ENCODE data around the gene GAS2L1.

Gene GAS2L1

GRCh38 chr22:29341056-29341848, 34.8 kb downstream of the GAS2L1 start:
- H3K9ac ChIP-seq (ENCODE audit: low read length) = no peak overlapping the region

GRCh38 chr22:29341849-29342127, 35.3 kb downstream of the GAS2L1 start:
- Histone ChIP-seq H4K20me1 (ENCODE audit: low read depth, low read length) (no peaks in the 10 kb centered on the region), H3K27ac (ENCODE audit: low read depth, low read length) (no peak overlapping the region), H3K79me2 (ENCODE audit: insufficient read depth, low read length) (no peaks in the 10 kb centered on the region), H3K9me2 (replicated peaks; ENCODE audit: insufficient read depth, low read length) (no peaks in the 10 kb centered on the region), H3K4me2 (ENCODE audit: low read depth, low read length, poor library complexity, severe bottlenecking) (no peak overlapping the region), H3K4me3 (ENCODE audit: insufficient read depth, low read length, poor library complexity, severe bottlenecking) (no peak overlapping the region), H3K9ac (ENCODE audit: low read length) (no peak overlapping the region), H2AFZ (ENCODE audit: low read depth, low read length, severe bottlenecking) (no peak overlapping the region), H3K27me3 (ENCODE audit: low read length) (no peaks in the 10 kb centered on the region), H3K9me3 (ENCODE audit: insufficient read depth, low read length) (no peaks in the 10 kb centered on the region), H3K36me3 (ENCODE audit: low read length) (no peaks in the 10 kb centered on the region), H3F3A (ENCODE audit: insufficient read depth) (no peaks in the 10 kb centered on the region)
- TF ChIP-seq, protein P1, sequence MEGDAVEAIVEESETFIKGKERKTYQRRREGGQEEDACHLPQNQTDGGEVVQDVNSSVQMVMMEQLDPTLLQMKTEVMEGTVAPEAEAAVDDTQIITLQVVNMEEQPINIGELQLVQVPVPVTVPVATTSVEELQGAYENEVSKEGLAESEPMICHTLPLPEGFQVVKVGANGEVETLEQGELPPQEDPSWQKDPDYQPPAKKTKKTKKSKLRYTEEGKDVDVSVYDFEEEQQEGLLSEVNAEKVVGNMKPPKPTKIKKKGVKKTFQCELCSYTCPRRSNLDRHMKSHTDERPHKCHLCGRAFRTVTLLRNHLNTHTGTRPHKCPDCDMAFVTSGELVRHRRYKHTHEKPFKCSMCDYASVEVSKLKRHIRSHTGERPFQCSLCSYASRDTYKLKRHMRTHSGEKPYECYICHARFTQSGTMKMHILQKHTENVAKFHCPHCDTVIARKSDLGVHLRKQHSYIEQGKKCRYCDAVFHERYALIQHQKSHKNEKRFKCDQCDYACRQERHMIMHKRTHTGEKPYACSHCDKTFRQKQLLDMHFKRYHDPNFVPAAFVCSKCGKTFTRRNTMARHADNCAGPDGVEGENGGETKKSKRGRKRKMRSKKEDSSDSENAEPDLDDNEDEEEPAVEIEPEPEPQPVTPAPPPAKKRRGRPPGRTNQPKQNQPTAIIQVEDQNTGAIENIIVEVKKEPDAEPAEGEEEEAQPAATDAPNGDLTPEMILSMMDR (IDR thresholded peaks at IDR 0.05; ENCODE audit: insufficient read depth, low read length, poor library complexity, severe bottlenecking) = no peak
- no peak for TF ChIP-seq EZH2phosphoT487 (conservative IDR thresholded peaks at IDR 0.05; ENCODE audit: low read length)

More at GRCh38 chr22:29341056-29341848, 34.8 kb downstream of the GAS2L1 start:
- H3K4me3 ChIP-seq (ENCODE audit: insufficient read depth, low read length, poor library complexity, severe bottlenecking) = no peak overlapping the region
- H3K9me2 ChIP-seq (replicated peaks; ENCODE audit: insufficient read depth, low read length) = no peaks in the 10 kb centered on the region
- H3K27ac ChIP-seq (ENCODE audit: low read depth, low read length) = no peak overlapping the region
- H3K79me2 ChIP-seq (ENCODE audit: insufficient read depth, low read length) = no peaks in the 10 kb centered on the region
- H3K27me3 ChIP-seq (ENCODE audit: low read length) = no peaks in the 10 kb centered on the region
- H3K9me3 ChIP-seq (ENCODE audit: insufficient read depth, low read length) = no peaks in the 10 kb centered on the region
- no peak overlapping the region for H3K4me2 ChIP-seq (ENCODE audit: low read depth, low read length, poor library complexity, severe bottlenecking)
- TF ChIP-seq EZH2phosphoT487 (conservative IDR thresholded peaks at IDR 0.05; ENCODE audit: low read length) = no peak
- TF ChIP-seq, protein P1 (IDR thresholded peaks at IDR 0.05; ENCODE audit: insufficient read depth, low read length, poor library complexity, severe bottlenecking) = no peak
- no peaks in the 10 kb centered on the region for H4K20me1 ChIP-seq (ENCODE audit: low read depth, low read length)
- no peaks in the 10 kb centered on the region for H3F3A ChIP-seq (ENCODE audit: insufficient read depth)
- no peak overlapping the region for H2AFZ ChIP-seq (ENCODE audit: low read depth, low read length, severe bottlenecking)
- no peaks in the 10 kb centered on the region for H3K36me3 ChIP-seq (ENCODE audit: low read length)

- no peaks in the 10 kb centered on the region for H3K36me3 ChIP-seq (ENCODE audit: low read length)
- no peak overlapping the region for H3K27ac ChIP-seq (ENCODE audit: low read depth, low read length)
- no peaks in the 10 kb centered on the region for H3K27me3 ChIP-seq (ENCODE audit: low read length)
- no peaks in the 10 kb centered on the region for H3K79me2 ChIP-seq (ENCODE audit: insufficient read depth, low read length)
- no peak overlapping the region for H2AFZ ChIP-seq (ENCODE audit: low read depth, low read length, severe bottlenecking)
- no peak for TF ChIP-seq EZH2phosphoT487 (conservative IDR thresholded peaks at IDR 0.05; ENCODE audit: low read length)
- TF ChIP-seq, protein P1 (IDR thresholded peaks at IDR 0.05; ENCODE audit: insufficient read depth, low read length, poor library complexity, severe bottlenecking) = no peak
- H3K4me3 ChIP-seq (ENCODE audit: insufficient read depth, low read length, poor library complexity, severe bottlenecking) = no peak overlapping the region
- no peaks in the 10 kb centered on the region for H4K20me1 ChIP-seq (ENCODE audit: low read depth, low read length)
- H3K9me3 ChIP-seq (ENCODE audit: insufficient read depth, low read length) = no peaks in the 10 kb centered on the region
- H3F3A ChIP-seq (ENCODE audit: insufficient read depth) = no peaks in the 10 kb centered on the region
- no peak overlapping the region for H3K9ac ChIP-seq (ENCODE audit: low read length)
- no peaks in the 10 kb centered on the region for H3K9me2 ChIP-seq (replicated peaks; ENCODE audit: insufficient read depth, low read length)
- no peak overlapping the region for H3K4me2 ChIP-seq (ENCODE audit: low read depth, low read length, poor library complexity, severe bottlenecking)
These were observed 35.7 kb downstream of the GAS2L1 start for GRCh38 chr22:29342177-29342576.

All from SU-DHL-6 (cell line).